HEK293T (cell line): ENCODE results near the gene AHDC1.

Source experiments
- BHLHE40 ChIP-seq: fragments of 450-650 bp; IDR thresholded peaks from 2 replicates; pipeline ENCODE4 v1.6.1; 2016; ENCODE audit warnings: mild to moderate bottlenecking, moderate library complexity, borderline replicate concordance
- CTBP1 ChIP-seq: fragments of 450-650 bp; IDR thresholded peaks from 2 replicates; pipeline ENCODE4 v1.6.1; 2016; ENCODE audit warnings: borderline replicate concordance
- ELF4 ChIP-seq: fragments of 450-650 bp; IDR thresholded peaks from 2 replicates; pipeline ENCODE4 v1.6.1; 2017; ENCODE audit warnings: antibody characterized with exemption
- FOXA1 ChIP-seq: fragments of 450-650 bp; IDR thresholded peaks from 2 replicates; pipeline ENCODE4 v1.6.1; 2016; ENCODE audit warnings: mild to moderate bottlenecking
- FOXM1 ChIP-seq: fragments of 450-650 bp; IDR thresholded peaks from 2 replicates; pipeline ENCODE4 v1.6.1; 2017; ENCODE audit warnings: mild to moderate bottlenecking, borderline replicate concordance
- LEF1 ChIP-seq: fragments of 450-650 bp; IDR thresholded peaks from 2 replicates; pipeline ENCODE4 v1.6.1; 2017; ENCODE audit warnings: mild to moderate bottlenecking, borderline replicate concordance
- SP1 ChIP-seq: fragments of 450-650 bp; IDR thresholded peaks from 2 replicates; pipeline ENCODE4 v1.6.1; 2017

DNA sequence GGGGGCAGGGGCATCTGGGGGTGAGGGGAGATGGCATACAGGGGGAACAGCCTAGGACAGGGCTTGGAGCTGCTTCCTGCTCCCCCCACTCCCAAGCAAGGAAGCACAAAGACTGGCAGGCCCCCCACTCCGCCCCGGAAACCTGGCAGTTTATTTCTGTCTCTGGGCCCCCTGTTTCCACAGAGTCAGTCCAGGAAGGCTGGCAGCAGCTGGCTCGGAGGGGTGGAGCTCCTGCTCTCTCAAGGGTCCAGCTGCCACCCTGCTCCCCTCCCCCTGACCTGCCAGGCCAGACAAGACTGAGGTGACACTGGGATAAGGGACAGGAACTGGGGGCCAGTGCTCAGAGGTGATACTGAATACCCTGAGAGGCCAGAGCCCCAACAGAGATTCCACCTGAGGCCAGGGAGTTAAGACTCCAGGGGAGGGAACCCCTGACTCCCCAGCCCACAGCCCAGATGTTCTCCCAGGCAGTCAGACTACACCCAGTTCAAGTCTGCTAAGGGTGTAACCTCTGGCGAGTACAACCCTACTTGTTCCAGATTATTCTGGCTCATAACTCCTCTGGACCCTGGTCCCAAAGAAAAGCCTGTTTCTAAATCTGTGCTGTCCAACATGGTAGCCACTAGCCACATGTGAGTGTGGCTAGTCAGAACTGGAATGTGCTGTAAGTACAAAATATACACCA lies 26.3 kb downstream of the AHDC1 start:
- TF ChIP-seq FOXM1 (no peak), SP1 (no peak), FOXA1 (no peak), CTBP1 (no peak), BHLHE40 (no peak), LEF1 (no peak), ELF4 (no peak)
